KBM-7 (cell line): ENCODE measurements around the gene CASP9.
"Not testable (repeated sequence)": the region's sequence is repeated elsewhere in the genome, so short reads cannot be mapped to it uniquely, and the experiment has no call there.

ENCODE experiments used
- DNase-seq: peaks from one replicate; pipeline ENCODE4 v3.0.0-alpha.2; 2015
- in situ Hi-C: fragments of 300-500 bp; cut with MboI; formaldehyde crosslinking; loops from 2 replicates; pipeline ENCODE4 v1.14.3; 2020; ENCODE audit warnings: low sequenced_read_pairs, low pct_unique_long_range_greater_than_20kb, mixed read lengths

Gene CASP9

GRCh38 chr1:15477646-15478212 lies 46.3 kb downstream of the CASP9 start:
- no peak for DNase-seq
- in situ Hi-C loops = no loop called here

- in situ Hi-C loops = no loop called here
- DNase-seq = no peak
These were observed 47.1 kb downstream of the CASP9 start for GRCh38 chr1:15476927-15477326.

GRCh38 chr1:15475752-15476314 lies 48.2 kb downstream of the CASP9 start, which contains the start of gene CELA2B:
CELA2B (plus strand) TSS chr1:15476104; CDS start chr1:15476126, 22 bp downstream.
- DNase-seq = no peak
- in situ Hi-C loops = no loop called here

GRCh38 chr1:15472587-15472986 lies 51.4 kb downstream of the CASP9 start:
- in situ Hi-C loops = no loop called here
- no peak for DNase-seq

GRCh38 chr1:15471723-15472122 lies 52.3 kb downstream of the CASP9 start:
- DNase-seq, in situ Hi-C loops: not testable (repeated sequence)

GRCh38 chr1:15471067-15471466 lies 52.9 kb downstream of the CASP9 start:
- in situ Hi-C loops = not testable (repeated sequence)

GRCh38 chr1:15469821-15470448 lies 54.1 kb downstream of the CASP9 start:
- DNase-seq, in situ Hi-C loops: not testable (repeated sequence)

More at GRCh38 chr1:15471067-15471466, 52.9 kb downstream of the CASP9 start:
- not testable (repeated sequence) for DNase-seq

- in situ Hi-C loops = no loop called here
- no peak for DNase-seq
These were observed 54.7 kb downstream of the CASP9 start for GRCh38 chr1:15469361-15469760.

- no peak for DNase-seq
- in situ Hi-C loops = no loop called here
These were observed 55.9 kb downstream of the CASP9 start for GRCh38 chr1:15468145-15468544.

GRCh38 chr1:15466955-15467625 lies 56.9 kb downstream of the CASP9 start:
- in situ Hi-C loops, DNase-seq: not testable (repeated sequence)

- peak; percentile 18 for DNase-seq
- in situ Hi-C loops = no loop called here
These were observed 58.3 kb downstream of the CASP9 start for GRCh38 chr1:15465674-15466073.

- in situ Hi-C loops, DNase-seq: not testable (repeated sequence)
These were observed 60.1 kb downstream of the CASP9 start for GRCh38 chr1:15463926-15464322.

- in situ Hi-C loops, DNase-seq: not testable (repeated sequence)
These were observed 60.8 kb downstream of the CASP9 start for GRCh38 chr1:15463064-15463800.

- in situ Hi-C loops = no loop called here
- DNase-seq = no peak
These were observed 63.3 kb downstream of the CASP9 start for GRCh38 chr1:15460708-15461095.

GRCh38 chr1:15459771-15460707 lies 64.0 kb downstream of the CASP9 start:
- peak; percentile 16 for DNase-seq
- in situ Hi-C loops = no loop called here

- DNase-seq, in situ Hi-C loops: not testable (repeated sequence)
These were observed 65.6 kb downstream of the CASP9 start for GRCh38 chr1:15458388-15458787.

GRCh38 chr1:15457585-15457984 lies 66.4 kb downstream of the CASP9 start:
- no peak for DNase-seq
- in situ Hi-C loops = no loop called here

GRCh38 chr1:15456313-15456954 lies 67.6 kb downstream of the CASP9 start, which contains the start of gene CELA2A:
CELA2A (plus strand) TSS chr1:15456732; CDS start chr1:15456754, 22 bp downstream.
- in situ Hi-C loops = no loop called here
- no peak for DNase-seq
